GM19455 (cell line): ENCODE data around the gene CLASRP.
A peak's percentile ranks its signal among the peaks of the same experiment; 100 is the strongest.

Experiments used
- ATAC-seq: cut with Tn5 transposase; IDR thresholded peaks from one replicate; pipeline ENCODE4 v1.9.1; 2021; ENCODE audit not compliant: unreplicated experiment

CLASRP gene

DNA sequence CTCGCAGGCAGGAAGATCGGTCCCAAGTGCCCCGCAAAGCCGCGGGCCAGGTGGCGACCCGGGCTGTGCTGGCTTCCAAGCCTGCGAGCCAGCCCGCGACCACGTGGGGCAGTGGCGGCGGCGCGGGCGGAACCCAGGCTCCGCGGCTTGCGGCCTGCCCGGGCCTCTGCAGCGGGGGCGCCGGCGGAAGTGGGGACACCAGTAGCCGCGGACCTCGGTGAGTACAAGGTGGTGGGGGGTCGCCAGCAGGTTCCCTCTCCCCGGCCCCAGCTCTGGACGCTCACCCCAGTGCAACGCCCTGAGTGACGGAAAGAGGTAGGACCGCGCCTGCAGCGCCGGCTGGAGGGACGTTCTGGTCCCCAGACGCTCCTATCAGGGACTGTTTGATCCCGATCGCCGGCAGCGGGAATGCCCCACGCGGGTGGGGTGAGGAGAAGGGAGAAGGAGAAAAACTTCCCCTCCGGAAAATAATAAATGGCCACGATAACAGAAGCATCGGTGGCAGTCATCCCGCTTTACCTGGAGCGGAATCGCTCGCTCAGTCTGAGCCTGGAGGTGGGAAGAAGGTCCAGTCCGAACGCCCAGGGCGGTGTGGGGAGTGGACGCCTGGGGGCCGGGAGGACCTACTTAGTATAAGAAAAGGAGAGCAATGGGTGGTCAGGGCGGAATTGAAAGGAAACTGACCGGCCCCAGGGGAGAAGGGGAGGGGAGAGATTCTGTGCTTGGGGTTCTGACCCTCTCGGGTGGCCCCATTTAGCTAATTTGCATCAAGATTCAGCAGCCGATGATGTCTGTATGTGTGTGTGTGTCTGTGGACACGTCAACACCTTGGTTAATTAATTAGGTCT is 40.4 kb downstream of the CLASRP start, which contains the start of gene GEMIN7:
GEMIN7 (plus strand) TSS at position 198 of the 848 bp plus-strand sequence. CDS start 10,855 bp downstream, outside the sequence.
- ATAC-seq = no peak

DNA sequence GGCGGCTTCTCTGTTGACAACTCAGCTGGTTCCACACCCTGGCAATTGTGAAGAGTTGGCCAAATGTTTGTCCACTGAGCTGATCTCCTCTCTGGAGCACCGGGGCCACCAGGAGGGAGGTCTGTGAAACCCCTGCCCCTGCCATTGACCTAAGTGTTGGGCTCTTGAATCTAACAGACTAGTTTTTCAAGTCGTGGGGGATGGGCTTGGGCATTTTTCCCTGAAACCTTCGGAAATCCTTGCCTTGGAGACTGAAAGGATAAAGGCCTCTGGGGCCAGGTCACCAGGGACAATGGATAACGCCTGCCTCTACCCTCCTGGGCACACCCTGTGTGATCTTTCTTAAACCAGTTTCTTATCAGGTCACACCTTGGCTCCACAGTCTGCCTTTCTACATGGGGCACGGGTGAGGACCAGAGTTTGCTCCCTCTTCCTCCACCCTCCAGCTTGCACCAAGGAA is 41.1 kb downstream of the CLASRP start:
- no peak for ATAC-seq

- no peak for ATAC-seq
These were observed 43.3 kb downstream of the CLASRP start for GRCh38 chr19:45082170-45082569.

- no peak for ATAC-seq
These were observed 47.6 kb downstream of the CLASRP start for GRCh38 chr19:45086480-45086879.

DNA sequence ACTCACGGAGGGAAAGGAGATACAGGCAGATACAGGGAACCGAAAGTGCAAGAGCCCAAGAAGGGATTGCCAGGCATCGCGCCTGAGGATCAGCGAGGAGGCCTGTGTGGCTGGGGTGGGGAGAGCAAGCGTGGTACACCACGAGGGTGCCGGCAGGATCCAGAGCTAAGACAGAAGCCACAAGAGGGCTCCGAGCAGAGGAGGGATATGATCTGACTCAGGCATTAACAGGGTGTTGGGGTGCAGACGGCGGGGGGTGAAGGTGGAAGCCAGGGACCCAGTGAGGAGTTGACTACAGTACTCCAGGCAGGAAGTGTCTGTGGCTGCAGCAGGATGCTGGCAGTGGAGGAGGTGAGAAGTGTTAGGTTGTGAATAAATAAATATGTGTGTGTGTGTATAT is 48.7 kb downstream of the CLASRP start:
- ATAC-seq = no peak

GRCh38 chr19:45090034-45090433 is 51.2 kb downstream of the CLASRP start:
- no peak for ATAC-seq

GRCh38 chr19:45090606-45091005 is 51.8 kb downstream of the CLASRP start:
- ATAC-seq = no peak

DNA sequence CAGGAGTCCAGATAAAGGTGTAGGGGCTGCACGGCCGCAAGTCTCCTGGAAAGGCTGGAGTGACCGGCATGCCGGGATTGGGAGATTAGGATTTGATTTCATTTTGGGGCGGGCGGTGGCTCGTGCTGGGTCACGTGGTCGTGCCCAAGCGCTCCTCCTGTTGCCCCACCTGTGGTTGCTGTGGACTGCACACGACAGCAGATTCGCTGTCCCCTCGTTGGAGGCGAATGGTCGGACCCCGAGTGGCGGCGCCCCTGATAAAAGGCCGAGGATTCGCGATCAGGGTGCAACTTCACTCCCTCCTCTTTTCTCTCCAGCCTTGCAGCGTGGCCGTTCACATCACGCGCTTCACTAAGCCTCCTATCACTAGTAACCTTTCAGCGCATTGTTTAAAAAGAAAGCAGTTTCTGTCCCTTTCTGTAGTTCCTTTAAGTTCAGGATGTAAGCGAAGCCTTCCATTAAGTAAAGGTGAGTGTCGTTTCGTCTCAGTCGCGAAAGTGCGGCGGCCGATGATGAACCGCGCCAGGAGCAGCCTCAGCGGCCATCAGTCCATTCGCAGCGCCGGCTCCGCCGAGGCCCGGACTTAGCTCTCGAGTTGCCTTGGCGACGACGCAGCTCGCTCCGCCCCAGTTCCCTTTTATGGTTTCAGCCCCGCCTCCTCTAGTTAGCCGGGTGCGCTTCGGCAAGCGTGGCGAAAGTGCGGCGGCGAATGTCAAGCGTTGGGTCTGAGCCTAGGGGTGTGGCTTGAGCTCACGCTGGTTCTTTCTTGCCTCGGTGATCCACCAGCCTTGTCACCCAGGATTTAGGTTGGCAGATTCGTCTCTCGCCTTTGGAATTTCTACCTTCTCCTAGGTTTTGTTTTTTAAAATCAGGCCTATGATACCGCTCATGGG is 52.4 kb downstream of the CLASRP start:
- peak; percentile 51 for ATAC-seq

DNA sequence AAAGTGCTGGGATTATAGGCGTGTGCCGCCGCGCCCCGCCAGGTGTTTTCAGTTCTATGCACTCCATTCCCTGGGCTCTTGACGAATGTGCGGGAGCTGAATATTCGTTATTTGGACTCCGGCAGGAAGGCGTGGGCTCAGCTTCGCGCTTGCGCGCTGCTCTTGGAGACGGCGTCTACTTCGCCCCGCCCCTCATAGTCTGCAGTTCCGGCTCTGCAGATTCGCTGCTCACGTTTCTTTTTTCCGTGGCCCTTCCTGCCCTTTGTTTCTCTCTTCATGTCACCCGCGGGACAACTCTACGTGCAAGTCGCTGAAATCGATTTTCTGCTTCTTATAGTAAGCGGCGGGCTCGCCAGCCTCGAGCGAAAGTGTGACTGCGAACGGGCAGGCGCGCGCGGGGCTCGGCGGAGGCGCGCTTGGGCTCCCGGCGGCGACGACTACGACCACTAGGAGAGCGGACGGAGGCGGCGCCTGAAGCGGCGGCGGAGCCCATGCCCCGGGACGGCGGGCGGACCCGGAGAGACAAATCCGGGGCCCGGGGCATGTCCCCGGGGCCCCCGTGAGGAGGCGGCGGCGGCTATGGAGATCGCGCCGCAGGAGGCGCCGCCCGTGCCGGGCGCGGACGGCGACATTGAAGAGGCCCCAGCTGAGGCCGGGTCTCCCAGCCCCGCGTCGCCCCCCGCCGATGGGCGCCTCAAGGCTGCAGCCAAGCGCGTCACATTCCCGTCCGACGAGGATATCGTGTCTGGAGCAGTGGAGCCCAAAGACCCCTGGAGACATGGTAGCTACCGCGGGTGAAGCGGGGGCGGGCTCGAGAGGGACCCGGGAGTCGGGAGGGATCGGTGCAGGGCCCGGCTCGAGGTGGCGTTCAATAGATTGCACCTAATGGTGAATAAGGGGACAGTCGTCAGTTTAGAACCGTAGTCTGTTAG is 54.2 kb downstream of the CLASRP start, which contains the start of gene PPP1R37:
PPP1R37 (plus strand) TSS at position 433 of the 932 bp plus-strand sequence; CDS start at position 580, 147 bp downstream.
- ATAC-seq = peak; percentile 55

DNA sequence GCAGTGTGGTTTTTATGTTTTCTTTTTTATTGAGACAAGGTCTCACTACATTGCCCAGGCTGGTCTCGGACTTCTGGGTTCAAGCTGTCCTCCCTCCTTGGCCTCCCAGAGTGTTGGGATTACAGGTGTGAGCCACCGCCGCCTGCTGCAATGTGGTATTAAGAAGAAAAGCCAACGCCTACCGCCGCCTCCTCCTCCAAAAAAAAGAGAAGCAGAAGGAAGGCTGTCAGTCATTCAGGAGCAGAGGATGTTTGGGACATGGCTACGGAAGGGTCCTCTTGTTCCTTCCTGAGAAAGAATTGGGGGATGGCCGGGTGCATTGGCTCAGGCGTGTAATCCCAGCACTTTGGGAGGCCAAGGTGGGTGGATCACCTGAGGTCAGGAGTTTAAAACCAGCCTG is 55.3 kb downstream of the CLASRP start:
- ATAC-seq = no peak

DNA sequence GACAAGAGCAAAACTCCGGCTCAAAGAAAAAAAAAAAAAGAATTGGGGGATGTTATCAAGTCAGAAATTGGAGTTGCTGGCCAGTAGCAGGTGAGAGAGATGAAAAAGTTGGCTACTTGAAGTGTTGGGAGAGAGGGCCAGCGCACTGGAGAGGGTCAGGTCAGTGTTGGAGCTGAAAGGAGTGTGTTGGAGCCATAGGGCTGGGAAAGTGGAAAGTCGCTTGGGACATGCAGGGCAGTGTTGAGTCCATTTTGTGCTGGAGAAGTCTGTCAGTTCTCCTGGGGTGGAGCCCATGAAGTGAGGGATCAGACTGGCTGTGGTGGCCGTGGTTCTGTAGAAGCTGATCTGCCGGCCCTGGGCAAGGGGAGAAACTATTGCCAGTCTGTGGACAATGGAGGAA is 55.9 kb downstream of the CLASRP start:
- no peak for ATAC-seq

GRCh38 chr19:45095496-45096413 is 56.9 kb downstream of the CLASRP start:
- no peak for ATAC-seq

DNA sequence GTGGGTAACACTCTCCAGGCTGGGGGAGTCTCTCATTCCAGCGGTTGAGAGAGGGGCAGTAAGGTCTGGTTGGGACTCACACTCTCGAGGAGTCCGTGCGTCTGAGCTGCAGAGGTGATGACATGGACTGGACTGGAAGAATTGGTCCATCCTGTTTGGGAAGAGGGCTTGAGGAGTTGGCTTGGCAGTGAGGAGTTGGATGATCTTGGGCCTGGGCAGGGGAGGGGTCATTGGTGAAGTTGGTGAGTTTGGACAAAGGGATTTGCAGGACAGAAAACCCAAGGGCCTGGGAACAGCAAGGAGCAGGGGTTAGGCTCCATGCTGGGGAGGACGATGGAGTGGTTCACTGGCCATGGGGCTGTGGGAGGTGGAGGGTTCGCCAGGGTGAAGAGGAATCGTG is 57.9 kb downstream of the CLASRP start:
- ATAC-seq = no peak

- no peak for ATAC-seq
These were observed 58.6 kb downstream of the CLASRP start for GRCh38 chr19:45097450-45097775.

DNA sequence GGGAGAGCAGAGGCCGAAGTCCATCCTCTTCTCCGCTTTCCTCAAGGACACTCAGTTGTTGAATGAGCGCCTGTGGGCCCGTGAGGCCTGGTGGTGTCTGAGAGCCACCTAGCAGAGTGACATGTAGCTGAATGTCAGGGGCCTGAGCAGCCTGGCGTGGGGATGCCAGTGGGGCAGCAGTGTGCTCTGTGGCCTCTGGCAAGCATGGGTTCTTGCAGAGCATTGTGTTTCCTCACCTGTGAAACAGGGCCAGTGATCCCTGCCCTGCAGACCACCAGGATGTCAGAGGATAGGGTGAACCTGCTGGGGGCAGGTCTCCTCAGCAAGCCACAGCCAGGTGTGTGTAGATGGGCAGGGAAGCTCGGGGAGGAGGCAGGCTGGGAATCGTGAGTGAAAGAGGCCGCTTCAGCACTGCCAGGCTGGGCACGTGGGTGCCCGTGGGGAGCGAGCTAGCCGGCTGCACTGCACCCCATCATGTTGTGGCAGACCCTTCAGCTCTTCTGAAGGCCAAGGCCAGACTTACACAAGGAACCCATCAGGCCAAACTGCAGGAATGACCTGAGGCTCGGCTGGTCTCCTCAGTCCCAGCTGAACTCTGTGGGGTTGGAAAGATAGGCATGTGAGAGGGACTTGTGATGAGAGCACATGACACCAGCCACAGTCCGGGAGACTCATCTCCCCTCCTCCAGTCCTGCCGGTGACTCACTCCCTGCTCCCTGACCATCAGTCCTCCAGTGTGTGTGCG is 59.1 kb downstream of the CLASRP start:
- ATAC-seq = no peak

- no peak for ATAC-seq
These were observed 59.9 kb downstream of the CLASRP start for GRCh38 chr19:45098521-45099466.

- ATAC-seq = no peak
These were observed 60.8 kb downstream of the CLASRP start for GRCh38 chr19:45099467-45100191.
